Tongue (tissue), 2 donors: ENCODE measurements around the gene BAIAP2. TPM values are rescaled to one million over a fixed set of nuclear protein-coding genes. Genes with fewer than 3 reads are reported as not detected.

Source experiments
- DNase-seq: peaks from one replicate; pipeline ENCODE4 v3.0.0-alpha.2; 2015
- total RNA-seq: library from RNA; depleted of rRNA; stranded (reverse); fragments of >200 nt; gene quantifications from one replicate; pipeline ENCODE4 v1.2.3, GENCODE V29; 2014

Gene BAIAP2
- total RNA-seq, 1 donor from 2014 or later = 73.9 TPM

DNA sequence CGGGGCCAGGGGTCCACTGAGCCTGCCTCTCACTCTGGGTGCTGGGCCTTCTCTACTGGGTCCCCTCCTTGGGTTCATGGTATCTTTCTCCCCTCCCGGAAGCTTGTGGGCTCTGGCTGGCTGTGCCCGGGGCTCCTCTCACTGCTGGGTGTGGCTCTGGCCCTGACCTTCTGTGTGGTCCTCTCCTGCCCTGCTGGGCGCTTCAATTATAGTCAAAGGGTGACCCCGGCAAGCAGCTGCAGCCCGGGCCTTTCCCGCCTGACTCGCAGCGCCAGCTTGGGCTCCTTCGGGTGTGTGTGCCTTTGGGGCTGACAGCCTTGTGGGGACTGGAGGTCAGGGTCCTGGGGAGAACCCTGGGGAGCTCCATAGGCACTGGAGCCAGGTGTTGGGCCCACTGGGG lies 76.1 kb downstream of the BAIAP2 start:
- DNase-seq = no peak

DNA sequence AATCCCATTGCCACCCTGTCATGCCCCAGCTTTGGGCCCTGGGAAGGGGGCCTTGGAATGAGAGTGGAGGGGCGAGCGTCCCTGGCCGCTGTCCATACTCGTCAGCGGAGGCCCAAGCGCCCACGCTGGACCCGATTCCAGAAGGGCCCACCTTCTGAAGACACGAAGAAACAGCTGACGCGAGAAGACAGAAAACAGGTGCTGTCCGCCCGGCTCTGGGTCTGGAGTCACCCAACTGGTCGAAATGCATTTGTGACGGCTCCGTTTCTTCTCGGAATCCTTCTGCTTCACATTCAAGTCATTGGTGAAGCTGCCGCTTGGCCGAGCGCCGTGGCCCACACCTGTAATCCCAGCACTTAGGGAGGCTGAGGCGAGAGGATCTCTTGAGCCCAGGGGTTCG lies 77.5 kb downstream of the BAIAP2 start:
- peak; percentile 86 for DNase-seq

DNA sequence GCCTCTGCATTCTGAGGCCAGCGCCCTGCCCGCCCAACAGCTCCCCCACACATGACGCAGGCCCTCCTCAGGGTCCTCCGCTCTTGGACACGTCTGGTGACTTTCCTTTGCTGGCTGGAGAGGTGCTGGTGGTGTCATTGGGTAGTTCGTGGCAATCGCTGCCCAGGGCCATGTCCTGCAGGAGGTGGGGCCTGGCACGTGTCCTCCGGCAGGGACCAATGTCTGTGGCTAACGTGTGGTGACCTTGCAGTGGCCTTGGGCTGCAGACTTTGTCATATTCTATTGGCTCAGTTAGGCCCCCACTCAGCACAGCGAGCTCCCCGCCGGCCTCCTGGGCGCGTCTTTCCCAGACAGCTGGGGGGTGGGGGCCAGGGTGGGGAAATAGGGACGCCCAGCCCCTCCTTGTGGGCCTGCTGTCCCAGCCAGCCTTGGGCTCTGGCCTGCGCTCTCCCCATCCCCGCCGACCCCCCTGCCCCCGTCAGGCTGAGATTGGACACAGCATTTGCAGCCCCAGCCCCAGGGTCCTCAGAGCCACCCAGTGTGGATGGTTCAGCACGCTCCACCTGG lies 78.3 kb downstream of the BAIAP2 start:
- DNase-seq = no peak

DNA sequence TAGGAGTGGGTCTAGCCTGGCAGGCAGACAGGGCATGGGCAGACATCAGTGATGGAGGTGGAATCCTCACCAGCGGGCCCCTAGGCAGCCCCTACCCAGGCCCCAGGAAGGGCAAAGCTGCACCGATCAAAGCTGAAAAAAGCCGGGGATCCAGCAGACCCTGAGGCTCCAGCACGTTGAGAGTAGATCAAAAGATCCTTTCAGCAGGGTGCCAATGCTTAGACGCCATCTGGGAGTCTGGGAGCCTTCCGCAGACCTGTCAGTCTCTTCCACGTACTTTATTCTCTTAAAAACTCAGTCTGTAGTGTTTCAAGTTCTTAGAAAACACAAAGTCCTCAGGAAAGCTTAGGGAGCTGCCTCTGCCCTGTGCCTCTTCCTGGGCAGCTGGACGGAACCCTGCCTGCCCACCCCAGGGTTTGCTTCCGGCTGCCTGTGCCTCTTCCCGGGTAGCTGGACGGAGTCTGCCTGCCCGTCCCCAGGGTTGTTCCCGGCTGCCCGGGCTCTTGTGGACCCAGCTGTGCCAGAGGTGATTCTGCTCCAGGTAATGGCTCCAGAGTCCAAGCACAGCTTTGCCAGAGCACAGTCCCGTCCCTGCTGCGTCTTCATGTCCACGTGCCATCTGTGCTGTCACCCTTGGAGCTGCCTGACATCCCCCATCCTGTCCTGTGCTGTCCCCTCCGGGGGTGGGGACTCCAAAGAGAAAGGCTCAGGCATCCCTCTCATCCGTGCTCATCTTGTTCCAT lies 79.6 kb downstream of the BAIAP2 start:
- no peak for DNase-seq

DNA sequence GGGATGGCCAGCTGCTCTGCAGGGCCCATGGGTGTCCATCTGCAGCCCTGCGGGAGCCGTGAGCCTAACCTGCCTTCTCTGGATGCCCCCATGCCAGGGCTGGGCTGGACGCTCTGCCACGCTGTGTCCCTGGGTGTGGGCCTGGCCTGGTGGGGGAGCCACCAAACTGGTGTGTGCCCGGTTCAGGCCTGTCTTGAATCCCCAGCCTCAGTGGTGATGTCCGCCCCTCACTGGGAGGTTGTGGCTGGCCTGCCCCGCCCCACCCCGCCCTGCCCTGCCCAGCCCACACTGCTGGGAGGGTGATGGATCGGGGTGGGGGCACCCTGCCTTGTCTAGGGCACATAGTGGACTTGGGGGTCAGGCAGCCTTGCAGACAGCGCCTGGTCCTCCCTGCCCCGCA lies 80.3 kb downstream of the BAIAP2 start:
- DNase-seq = no peak

DNA sequence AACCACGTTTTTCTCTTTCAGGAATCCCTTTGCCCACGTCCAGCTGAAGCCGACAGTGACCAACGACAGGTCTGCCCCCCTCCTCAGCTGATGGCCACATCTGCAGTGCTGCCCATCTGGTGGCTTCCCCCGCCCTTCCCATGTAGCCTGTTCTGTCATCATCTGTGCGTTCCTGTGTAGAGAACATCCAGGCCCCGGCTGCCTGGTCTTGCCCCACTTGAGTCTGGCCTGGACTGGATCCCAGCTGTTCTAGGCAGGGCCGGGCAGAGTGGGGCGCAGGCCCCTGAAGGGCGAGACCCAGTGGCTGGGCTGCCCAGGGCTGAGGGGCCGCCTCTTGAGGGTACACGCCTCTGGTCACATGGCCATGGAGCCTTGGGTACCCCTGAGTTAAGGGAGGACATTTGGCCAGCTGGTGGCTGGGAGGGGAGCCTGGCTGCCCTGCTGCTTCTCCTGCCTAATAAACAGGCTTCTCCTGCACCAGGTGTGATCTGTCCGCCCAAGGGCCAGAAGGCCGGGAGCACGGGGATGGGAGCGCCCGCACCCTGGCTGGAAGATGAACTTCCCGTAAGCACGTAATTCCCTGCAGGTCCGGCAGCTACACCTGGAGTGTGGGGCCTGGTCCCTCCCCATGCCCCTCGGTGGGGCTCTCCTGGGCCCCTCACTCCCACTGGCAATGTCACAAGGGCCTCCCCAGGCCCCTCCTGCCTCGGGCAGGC lies 81.0 kb downstream of the BAIAP2 start:
- DNase-seq = peak; percentile 55

DNA sequence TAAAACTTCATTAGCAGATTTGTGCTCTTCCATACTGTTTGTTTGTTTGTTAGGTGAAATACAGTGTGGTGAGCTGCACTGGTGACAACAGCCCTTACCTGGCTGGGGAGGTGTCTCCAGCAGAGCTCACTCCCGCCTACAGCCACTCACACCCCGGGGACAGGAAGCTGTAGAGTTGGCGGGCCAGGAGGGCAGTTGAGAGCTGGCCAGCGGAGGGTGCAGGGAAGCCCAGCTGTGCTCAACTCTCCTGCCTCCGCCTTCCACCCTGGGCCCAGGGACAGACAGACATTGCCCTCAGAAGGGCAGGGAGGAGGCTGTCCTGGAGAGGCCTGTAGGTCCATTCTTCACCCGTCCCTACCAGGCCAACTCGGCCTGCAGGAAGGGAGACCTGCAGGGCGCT lies 81.8 kb downstream of the BAIAP2 start:
- no peak for DNase-seq

DNA sequence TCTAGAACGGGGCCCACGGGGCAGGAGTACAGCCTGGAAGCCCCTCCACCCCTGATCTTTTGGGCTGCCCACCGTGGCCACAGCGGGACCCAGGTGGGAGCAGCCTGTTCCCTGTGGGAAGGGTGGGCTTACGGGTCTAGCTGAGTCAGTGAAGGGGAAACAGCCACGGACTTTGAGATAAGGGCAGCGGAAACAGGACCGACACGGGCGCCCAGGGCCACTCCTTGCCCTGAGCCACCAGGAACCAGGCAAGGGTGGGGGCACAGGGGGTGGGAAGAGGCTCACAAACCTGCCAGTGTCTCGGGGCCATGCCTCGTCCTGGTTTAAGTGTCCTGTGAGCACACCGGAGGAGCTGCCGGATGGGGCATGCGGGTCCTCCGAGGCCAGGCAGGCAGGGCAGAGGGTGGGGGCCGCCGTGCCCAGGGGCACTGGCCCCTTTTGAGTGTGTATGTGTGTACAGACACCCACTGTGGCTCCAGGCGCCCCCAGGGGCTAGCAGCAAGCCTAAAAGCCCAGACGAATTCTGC lies 82.8 kb downstream of the BAIAP2 start:
- no peak for DNase-seq

DNA sequence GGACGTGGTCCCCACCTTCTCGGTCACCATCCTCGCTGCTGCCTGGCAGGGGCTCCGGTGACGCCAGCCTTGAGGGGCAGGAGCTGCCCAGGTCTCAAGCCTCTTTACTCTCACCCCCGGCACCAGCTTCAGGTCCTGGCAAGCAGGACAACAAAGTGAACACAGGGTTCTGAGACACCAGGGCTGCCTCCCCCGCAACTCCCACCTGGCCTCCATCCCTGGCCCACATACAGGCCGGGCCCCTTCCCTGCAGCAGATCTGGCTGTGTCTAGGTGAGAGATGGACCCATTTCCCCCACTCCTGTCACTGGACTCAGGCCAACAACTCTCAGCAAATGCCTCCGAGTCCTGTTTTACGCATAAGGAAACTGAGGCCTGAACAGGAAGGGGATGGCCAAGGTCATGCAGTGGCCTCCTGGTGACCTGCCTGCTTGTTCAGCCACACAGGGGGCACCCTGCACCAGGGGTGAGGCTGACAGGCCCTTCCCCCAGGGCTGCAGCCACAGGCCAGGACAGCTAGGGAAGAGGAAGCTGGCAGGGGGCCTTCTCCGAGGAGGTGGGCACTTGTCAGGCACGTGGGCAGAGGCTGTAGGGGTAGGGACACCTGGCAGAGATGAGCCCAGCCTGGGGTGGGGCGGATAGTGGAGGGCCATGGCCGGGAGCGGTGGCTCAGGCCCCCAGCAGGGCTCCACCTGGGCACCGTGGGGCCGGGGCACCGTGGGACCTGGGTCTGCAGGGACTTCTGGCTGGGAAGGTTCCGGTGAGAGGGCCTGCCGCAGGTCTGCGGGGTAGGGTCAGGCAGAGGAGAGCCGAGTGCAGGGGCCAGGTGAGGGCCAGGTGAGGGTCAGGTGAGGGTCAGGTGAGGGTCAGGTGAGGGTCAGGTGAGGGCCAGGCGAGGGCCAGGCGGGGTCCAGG lies 83.6 kb downstream of the BAIAP2 start:
- DNase-seq = no peak

DNA sequence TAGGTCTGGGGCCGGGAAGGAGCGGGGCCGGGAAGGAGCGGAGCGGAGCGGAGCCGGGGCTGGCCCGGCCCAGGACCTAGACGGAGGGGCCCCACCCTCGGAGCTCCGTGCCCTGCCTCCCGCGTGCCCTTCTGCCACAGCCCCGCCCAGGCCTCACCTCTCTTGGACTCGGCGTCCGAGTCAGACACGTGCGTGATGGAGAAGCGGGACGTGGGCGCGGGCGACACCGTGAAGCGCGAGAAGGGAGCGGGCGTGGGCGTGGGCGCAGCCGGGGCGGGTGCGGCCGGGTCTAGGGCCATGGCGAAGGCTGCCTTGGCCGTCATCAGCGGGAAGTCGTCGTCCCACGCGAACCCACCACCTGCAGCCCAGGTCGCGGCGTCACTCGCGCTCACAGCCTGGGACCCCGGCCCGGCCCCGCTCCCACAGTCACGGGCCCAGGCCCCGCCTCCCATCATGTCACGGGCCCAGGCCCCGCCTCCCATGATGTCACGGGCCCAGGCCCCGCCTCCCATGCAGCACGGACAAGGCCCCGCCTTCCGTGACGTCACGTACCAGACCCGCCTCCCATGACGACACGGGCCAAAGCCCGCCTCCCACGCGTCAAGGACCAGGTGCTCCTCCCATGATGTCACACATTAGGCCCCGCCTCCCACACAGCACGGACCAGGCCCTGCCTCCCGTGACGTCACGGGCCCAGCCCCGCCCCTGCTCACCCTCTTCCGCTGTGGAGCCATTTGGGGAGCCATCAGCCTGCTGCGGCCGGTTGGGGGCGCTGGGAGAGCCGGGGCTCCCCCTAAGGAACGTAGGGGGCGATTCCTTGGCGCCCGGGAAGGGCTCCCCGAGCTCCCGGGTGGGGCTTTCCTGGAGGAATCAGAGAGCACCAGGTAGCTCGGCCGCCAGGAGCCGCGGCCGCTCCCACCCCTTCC lies 84.5 kb downstream of the BAIAP2 start:
- DNase-seq = peak; percentile 90

DNA sequence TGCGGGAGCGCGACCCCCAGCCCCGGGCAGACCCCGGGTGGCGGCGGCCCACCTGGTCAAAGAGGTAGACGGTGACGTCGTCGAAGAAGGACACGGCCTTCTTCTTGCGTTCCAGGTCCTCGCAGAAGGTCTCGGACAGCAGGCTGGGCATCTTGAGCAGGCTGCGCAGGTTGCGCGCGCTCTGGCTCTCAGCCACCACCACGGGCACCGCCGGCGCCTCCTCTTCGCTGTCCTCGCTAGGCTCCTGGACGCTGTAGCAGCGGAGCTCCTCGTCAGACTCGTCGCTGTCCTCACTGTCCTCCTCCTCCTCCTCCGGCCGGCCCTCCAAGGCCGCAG lies 85.2 kb downstream of the BAIAP2 start:
- no peak for DNase-seq

DNA sequence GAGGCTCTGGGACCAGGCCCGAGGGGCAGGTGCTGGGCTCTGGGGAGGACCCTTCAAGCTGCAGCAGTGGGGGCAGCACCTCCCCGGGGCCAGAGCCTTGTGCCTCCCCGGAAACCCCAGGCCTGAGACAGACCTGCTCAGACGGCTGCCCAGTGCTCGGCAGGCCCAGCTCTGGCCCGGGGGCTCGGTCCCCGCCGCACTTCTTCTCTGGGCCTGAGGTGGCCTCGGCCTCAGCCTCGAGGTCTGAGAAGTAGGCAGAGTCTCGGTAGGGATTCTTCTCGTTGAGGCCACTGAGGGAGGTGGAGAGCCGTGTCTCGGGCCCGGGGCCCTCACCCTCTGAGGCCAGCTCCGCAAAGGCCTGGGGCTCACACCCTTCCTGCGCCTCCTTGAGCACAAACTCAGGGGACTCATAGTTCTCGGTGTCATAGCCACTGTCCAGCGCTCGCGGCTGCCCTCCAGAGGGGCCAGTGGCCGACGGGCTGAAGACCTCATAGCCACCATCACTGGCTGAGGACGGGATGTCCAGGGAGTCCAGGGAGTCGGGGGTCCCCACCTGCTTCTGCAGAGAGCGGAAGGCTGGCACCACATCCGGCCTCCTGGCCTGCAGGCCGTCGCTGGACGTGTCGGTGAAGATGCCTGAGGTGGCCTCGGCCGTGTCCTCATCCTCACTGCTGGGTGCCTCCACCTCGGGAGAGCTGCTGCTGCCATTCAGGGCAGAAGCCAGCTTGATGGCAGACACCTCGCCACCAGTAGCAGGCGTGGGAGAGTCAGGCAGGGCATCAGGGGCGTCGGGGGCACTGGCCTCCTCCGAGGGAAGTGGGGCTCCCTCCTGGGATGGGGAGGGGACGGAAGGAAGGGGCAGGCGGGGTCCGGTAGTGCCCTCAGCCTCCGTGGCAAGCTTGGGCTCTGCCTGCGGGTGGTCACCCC lies 86.0 kb downstream of the BAIAP2 start:
- no peak for DNase-seq

DNA sequence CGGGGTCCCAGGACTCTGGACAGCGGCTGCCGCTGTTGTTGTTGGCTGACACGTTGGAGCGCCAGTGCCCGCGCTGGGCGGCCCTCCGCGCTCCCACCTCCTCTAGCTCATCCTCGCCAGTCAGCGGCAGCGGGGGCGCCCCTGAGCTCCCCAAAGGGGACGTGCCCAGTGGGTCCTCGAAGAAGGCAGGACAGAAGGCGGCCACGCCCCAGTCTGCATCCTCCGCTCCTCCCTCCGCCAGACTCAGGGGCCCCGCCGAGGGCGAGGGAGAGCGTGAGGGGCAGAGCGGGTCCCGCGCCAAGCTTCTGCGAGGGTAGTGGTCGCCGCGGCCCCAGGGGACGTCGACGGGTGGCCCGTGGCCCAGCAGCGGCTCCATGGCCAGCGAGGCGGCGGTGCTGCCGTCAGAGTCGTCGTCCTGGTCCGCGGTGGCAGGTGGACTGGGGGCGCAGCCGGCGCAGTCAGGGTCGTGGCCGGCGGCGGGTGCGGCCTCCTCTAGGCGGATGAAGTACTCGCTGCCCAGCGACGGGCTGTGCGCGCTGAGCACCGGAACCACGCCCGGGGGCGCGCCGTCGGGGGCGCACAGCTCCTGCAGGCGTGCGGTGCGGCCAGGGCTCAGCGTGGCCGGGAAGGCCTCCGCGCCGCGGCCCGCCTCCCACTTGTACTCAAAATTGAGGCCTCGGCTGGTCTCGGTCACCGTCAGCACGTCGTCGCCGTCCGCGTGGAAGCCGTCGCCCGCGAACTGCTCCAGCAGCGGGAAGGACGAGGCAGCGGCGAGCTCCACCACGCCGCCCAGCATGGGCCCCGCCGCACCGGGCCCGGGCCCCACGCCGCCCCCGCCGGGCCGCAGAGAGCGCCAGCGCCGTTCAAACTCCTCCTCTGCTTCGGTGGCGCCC lies 87.1 kb downstream of the BAIAP2 start:
- DNase-seq = no peak

DNA sequence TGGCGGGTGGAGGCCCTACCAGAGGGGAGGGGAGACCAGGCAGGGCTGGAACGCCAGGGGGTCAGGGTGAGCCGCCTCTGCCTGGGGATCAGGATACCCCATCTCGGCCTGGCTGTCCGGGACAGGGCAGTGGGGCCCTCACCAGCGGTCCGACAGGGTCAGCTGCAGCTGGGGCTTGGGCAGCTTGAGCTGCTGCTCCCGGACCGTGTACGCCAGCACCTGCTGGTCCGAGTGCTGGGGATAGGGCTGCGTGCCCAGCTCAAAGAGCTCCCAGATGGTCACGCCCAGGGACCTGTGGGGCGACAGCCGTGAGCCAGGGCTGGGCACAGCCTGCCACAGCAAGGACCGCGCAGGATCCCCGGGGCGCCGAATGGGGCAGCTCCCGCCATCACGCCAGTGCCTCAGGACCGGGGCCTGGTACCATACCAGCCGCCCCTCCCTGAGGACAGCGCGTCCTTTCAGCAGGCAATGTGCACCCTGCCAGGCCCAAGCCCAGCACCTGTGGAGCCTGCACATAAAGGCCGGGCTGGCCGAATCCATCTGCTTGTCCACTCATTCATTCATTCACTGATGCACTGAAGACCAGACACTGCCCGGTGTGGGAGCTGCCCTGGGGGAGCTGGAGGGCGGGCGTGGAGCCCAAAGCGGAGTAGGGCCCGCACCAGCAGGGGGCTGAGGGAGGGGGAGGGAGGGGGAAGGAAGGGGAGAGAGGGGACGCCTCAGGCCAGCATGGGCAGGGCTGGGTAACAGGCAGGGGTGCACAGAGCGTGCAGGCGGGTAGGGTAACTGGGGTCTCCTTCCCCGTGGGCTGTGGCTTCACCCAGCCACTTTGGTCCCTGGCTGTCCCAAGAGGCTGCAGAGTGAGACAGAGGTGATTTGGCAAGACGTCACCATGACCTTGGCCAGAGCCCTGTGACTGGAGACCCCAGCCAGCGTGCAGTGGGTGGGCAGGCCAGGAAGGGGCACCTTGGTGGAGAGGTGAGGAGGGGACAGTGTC lies 88.4 kb downstream of the BAIAP2 start:
- DNase-seq = no peak

DNA sequence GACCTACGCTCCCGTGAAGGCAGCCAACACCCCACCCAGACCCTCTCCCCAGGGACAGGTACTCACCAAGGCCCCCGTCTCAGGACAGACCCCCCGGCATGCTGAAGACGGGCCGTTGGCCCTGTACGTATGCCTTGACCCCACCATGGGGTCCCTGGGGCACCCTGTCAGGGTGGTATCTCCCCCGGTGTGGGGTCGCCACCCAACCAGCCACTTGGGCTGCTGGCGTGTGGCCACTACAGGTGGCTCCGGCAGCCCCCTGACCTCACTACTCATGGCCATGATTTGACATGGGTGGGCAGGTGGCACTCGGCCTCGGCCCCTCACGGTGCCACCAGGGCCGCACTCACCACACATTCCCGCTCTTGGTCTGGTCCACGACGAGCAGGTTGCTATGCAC lies 89.4 kb downstream of the BAIAP2 start:
- no peak for DNase-seq

DNA sequence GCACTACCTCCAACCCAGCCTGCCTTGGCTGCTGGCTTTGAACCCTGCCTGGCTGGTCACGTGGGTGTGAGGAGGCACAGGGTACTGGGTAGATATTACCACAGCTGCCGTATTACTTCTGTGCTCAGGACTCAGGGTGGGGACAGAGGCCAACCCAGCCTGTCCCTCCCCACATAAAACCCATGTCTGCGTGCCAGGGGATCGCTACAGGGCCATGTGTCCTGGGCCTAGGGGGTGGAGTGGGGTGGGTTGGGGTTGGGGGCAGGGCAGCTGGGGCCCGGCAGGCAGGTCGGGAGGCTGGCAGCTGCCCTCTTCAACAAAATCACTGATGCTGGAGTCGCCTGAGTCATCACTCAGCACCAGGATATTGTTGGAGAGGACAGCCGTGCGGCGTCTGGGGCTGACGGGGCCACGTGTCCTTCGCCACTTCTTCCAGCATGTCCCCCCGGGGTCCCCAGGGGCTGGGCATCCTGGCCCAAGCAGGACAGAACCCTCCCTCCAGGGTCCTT lies 90.7 kb downstream of the BAIAP2 start:
- peak; percentile 91 for DNase-seq
